OCI-LY1 (cell line): ENCODE measurements around the gene PLAC8.
A peak's percentile ranks its signal among the peaks of the same experiment; 100 is the strongest.
"Not testable (repeated sequence)": the region's sequence is repeated elsewhere in the genome, so short reads cannot be mapped to it uniquely, and the experiment has no call there.

Source experiments
- H2AFZ ChIP-seq: fragments of 200-600 bp; sonication (generic), shearing (Covaris generic); 2 replicates; pipeline ENCODE4 v1.6.0; 2014; ENCODE audit warnings: antibody characterized with exemption, mild to moderate bottlenecking, low read length
- H3F3A ChIP-seq: fragments of 200-600 bp; sonication (generic), shearing (Covaris generic); 2 replicates; pipeline ENCODE4 v1.6.0; 2014; ENCODE audit warnings: mild to moderate bottlenecking, antibody characterized with exemption, low read length, moderate library complexity; ENCODE audit not compliant: insufficient read depth
- H3K27ac ChIP-seq: fragments of 200-600 bp; sonication (generic); 2 replicates; pipeline ENCODE4 v1.5.1; 2014; ENCODE audit warnings: low read length, mixed run types, mild to moderate bottlenecking, low read depth; ENCODE audit not compliant: poor library complexity, severe bottlenecking
- H3K27me3 ChIP-seq: fragments of 200-600 bp; sonication (generic); 2 replicates; pipeline ENCODE4 v1.6.0; 2014; ENCODE audit warnings: antibody characterized with exemption, mild to moderate bottlenecking, low read length, moderate library complexity; ENCODE audit not compliant: insufficient read depth
- H3K36me3 ChIP-seq: fragments of 200-600 bp; sonication (generic); 2 replicates; pipeline ENCODE4 v1.6.1; 2014; ENCODE audit warnings: mild to moderate bottlenecking, antibody characterized with exemption, low read length, moderate library complexity, mixed read lengths; ENCODE audit not compliant: insufficient read depth
- H3K4me1 ChIP-seq: fragments of 200-600 bp; sonication (generic); 2 replicates; pipeline ENCODE4 v1.5.1; 2014; ENCODE audit warnings: mild to moderate bottlenecking, low read length, moderate library complexity; ENCODE audit not compliant: insufficient read depth, severe bottlenecking
- H3K4me2 ChIP-seq: fragments of 200-600 bp; sonication (generic), shearing (Covaris generic); 2 replicates; pipeline ENCODE4 v1.6.1; 2014; ENCODE audit warnings: low read length
- H3K4me3 ChIP-seq: fragments of 200-600 bp; sonication (generic); 2 replicates; pipeline ENCODE4 v1.5.1; 2014; ENCODE audit warnings: low read length, low read depth, mild to moderate bottlenecking, mixed read lengths; ENCODE audit not compliant: poor library complexity, severe bottlenecking
- H3K79me2 ChIP-seq: fragments of 200-600 bp; shearing (Covaris generic); 2 replicates; pipeline ENCODE4 v1.6.1; 2016; ENCODE audit warnings: mixed run types, low read length, mixed read lengths; ENCODE audit not compliant: insufficient read depth
- H3K9ac ChIP-seq: fragments of 200-600 bp; sonication (generic), shearing (Covaris generic); 2 replicates; pipeline ENCODE4 v1.6.1; 2014; ENCODE audit warnings: mild to moderate bottlenecking, low read length, mixed read lengths
- H3K9me2 ChIP-seq: fragments of 200-600 bp; sonication (generic), shearing (Covaris generic); 2 replicates; pipeline ENCODE4 v1.6.1; 2014; ENCODE audit warnings: low read depth, mild to moderate bottlenecking, low read length, mixed read lengths
- H3K9me3 ChIP-seq: fragments of 200-600 bp; shearing (Covaris generic); 2 replicates; pipeline ENCODE4 v1.6.1; 2014; ENCODE audit warnings: low read length, mixed read lengths
- H4K20me1 ChIP-seq: fragments of 200-600 bp; sonication (generic), shearing (Covaris generic); 2 replicates; pipeline ENCODE4 v1.6.0; 2016; ENCODE audit warnings: mild to moderate bottlenecking, low read length; ENCODE audit not compliant: insufficient read depth
- CTCF ChIP-seq: fragments of 200-600 bp; sonication (generic), shearing (Covaris generic); IDR thresholded peaks from 2 replicates; pipeline ENCODE4 v1.5.1; 2017; ENCODE audit warnings: mild to moderate bottlenecking, antibody characterized with exemption, low read length, moderate library complexity, mixed read lengths
- EZH2 ChIP-seq: fragments of 200-600 bp; sonication (generic), shearing (Covaris generic); IDR thresholded peaks from 2 replicates; pipeline ENCODE4 v1.8.0; 2017; ENCODE audit warnings: borderline replicate concordance, mixed run types, mild to moderate bottlenecking, antibody characterized with exemption, low read length, moderate library complexity, mixed read lengths

Gene PLAC8

GRCh38 chr4:83075311-83076095, 39.0 kb downstream of the PLAC8 start:
- no peak for TF ChIP-seq EZH2
- no peak for TF ChIP-seq CTCF
- Histone ChIP-seq H2AFZ (no peak overlapping the region), H3K27me3 (no peaks in the 10 kb centered on the region), H3K9me2 (no peaks in the 10 kb centered on the region), H3K9me3 (no peaks in the 10 kb centered on the region), H3K4me2 (no peak overlapping the region), H4K20me1 (no peaks in the 10 kb centered on the region), H3F3A (no peaks in the 10 kb centered on the region), H3K36me3 (peaks cover 23% of the 10 kb centered on the region), H3K27ac (no peak overlapping the region), H3K4me3 (no peak overlapping the region), H3K9ac (no peak overlapping the region), H3K4me1 (peaks cover 4% of the 10 kb centered on the region), H3K79me2 (no peaks in the 10 kb centered on the region)

GRCh38 chr4:83074783-83075182, 39.7 kb downstream of the PLAC8 start:
- not testable (repeated sequence) for H3K4me2 ChIP-seq, H3K9me2 ChIP-seq, H3K27ac ChIP-seq

GRCh38 chr4:83074086-83074704, 40.3 kb downstream of the PLAC8 start:
- Histone ChIP-seq H3K36me3 (peaks cover 35% of the 10 kb centered on the region), H3K27me3 (no peaks in the 10 kb centered on the region), H3K4me2 (no peak overlapping the region), H3F3A (no peaks in the 10 kb centered on the region), H3K4me3 (no peak overlapping the region), H3K27ac (no peak overlapping the region), H3K9me2 (no peaks in the 10 kb centered on the region), H2AFZ (no peak overlapping the region), H4K20me1 (no peaks in the 10 kb centered on the region), H3K79me2 (no peaks in the 10 kb centered on the region), H3K9me3 (no peaks in the 10 kb centered on the region), H3K4me1 (peaks cover 4% of the 10 kb centered on the region), H3K9ac (no peak overlapping the region)
- TF ChIP-seq EZH2 (no peak), CTCF (peak; percentile 77)

More at GRCh38 chr4:83074783-83075182, 39.7 kb downstream of the PLAC8 start:
- not testable (repeated sequence) for H3K79me2 ChIP-seq, H2AFZ ChIP-seq, H3F3A ChIP-seq, H3K4me1 ChIP-seq, H4K20me1 ChIP-seq, H3K4me3 ChIP-seq, H3K9ac ChIP-seq, H3K9me3 ChIP-seq, H3K27me3 ChIP-seq
- peaks cover 31% of the 10 kb centered on the region for H3K36me3 ChIP-seq

- Histone ChIP-seq H3F3A (no peaks in the 10 kb centered on the region), H3K4me3 (no peak overlapping the region), H3K4me1 (peaks cover 4% of the 10 kb centered on the region), H3K27me3 (no peaks in the 10 kb centered on the region), H3K9me2 (no peaks in the 10 kb centered on the region), H2AFZ (no peak overlapping the region), H3K36me3 (peaks cover 51% of the 10 kb centered on the region), H3K79me2 (no peaks in the 10 kb centered on the region), H3K9me3 (no peaks in the 10 kb centered on the region), H3K4me2 (no peak overlapping the region), H3K27ac (no peak overlapping the region), H4K20me1 (no peaks in the 10 kb centered on the region), H3K9ac (no peak overlapping the region)
- no peak for TF ChIP-seq EZH2
- no peak for TF ChIP-seq CTCF
Measured at GRCh38 chr4:83071116-83071515, 43.4 kb downstream of the PLAC8 start.
